ENCODE data around the gene USP22.

DNA sequence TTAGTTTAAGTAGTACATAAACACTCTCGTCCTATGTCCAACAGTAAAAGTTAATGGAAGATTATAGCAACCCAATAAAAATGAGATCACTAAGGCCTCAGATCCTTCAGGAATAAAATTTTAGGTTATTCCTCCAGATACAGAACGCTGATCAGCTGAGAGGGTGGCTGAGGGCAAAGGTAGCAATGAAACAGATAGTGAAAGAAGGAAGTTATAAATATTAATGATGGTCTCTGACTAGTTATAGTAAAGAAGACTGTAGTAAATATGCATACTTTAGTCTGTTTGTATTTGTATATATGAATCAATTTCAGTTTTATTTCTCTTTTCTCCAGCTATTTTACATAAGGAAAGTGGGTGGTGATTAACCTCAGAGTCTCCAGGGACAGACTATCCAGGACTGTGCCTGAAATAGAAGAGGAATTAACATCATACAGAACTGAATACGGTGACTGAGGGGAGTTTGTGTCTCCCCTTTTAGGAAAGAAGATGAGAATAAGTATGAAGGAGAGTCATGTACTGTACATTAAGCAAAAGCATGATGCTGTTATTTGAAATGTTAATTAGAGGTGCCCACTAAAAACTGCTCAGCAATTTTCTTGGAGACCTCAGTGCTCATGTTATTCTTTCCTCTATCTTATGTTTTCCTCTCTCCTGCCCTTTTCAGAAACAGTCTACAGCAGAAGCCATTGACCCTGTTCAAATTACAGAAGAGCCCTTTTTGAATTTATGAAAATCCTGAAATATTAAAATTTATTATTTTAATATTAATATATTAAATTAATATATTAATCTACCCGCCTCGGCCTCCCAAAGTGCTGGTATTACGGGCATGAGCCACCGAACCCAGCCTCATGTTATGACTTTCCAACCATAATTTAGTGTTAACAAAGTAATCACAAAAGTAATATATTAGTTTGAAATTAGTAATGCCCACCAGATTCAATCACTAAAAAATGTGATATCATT, 47.4 kb upstream of the USP22 start:
- TF ChIP-seq, protein P1, sequence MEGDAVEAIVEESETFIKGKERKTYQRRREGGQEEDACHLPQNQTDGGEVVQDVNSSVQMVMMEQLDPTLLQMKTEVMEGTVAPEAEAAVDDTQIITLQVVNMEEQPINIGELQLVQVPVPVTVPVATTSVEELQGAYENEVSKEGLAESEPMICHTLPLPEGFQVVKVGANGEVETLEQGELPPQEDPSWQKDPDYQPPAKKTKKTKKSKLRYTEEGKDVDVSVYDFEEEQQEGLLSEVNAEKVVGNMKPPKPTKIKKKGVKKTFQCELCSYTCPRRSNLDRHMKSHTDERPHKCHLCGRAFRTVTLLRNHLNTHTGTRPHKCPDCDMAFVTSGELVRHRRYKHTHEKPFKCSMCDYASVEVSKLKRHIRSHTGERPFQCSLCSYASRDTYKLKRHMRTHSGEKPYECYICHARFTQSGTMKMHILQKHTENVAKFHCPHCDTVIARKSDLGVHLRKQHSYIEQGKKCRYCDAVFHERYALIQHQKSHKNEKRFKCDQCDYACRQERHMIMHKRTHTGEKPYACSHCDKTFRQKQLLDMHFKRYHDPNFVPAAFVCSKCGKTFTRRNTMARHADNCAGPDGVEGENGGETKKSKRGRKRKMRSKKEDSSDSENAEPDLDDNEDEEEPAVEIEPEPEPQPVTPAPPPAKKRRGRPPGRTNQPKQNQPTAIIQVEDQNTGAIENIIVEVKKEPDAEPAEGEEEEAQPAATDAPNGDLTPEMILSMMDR (IDR thresholded peaks at IDR 0.05 in 8 of 11, conservative IDR thresholded peaks at IDR 0.05 in 3 of 11): no peak
- no peak for TF ChIP-seq POLR2A (IDR thresholded peaks at IDR 0.05)

Measured in spleen (tissue), 7 donors.